Stomach (tissue), 9 donors: ENCODE data around the gene REPS1. TPM values are rescaled to one million over a fixed set of nuclear protein-coding genes. Genes with fewer than 3 reads are reported as not detected.
"Not testable (repeated sequence)": the region's sequence is repeated elsewhere in the genome, so short reads cannot be mapped to it uniquely, and the experiment has no call there.

Source experiments
- DNase-seq, 2 donors: peaks; one replicate each; pipeline versions ENCODE4 v3.0.0 to v3.0.0-alpha.2; 2013 to 2019
- H3K27ac ChIP-seq, 5 donors: fragments of 200-600 bp in 4 of 5; sonication (generic) in 4 of 5; one replicate each; pipeline ENCODE4 v1.5.1; 2013 to 2019; ENCODE audit warnings: mild to moderate bottlenecking in 1 of 5, moderate library complexity in 1 of 5
- H3K27me3 ChIP-seq, 3 donors: fragments of 200-600 bp; sonication (generic); one replicate each; pipeline ENCODE4 v1.5.1; 2017 to 2019; ENCODE audit warnings: mixed run types in 1 of 3
- H3K36me3 ChIP-seq, 4 donors: fragments of 200-600 bp; sonication (generic); 1 replicate in 3 of 4; 2 replicates in 1 of 4; pipeline ENCODE4 v1.5.1; 2016 to 2019
- H3K4me1 ChIP-seq, 4 donors: fragments of 200-600 bp; sonication (generic); one replicate each; pipeline ENCODE4 v1.5.1; 2016 to 2019
- H3K4me3 ChIP-seq, 4 donors: fragments of 200-600 bp; sonication (generic) in 3 of 4; one replicate each; pipeline ENCODE4 v1.5.1; 2016 to 2019; ENCODE audit warnings: mild to moderate bottlenecking in 1 of 4
- H3K9me3 ChIP-seq, 4 donors: fragments of 200-600 bp; sonication (generic); one replicate each; pipeline ENCODE4 v1.5.1; 2016 to 2019
- EP300 ChIP-seq: sonication (generic); formaldehyde crosslinking; IDR thresholded peaks from one replicate; pipeline ENCODE4 v1.6.1; 2017; ENCODE audit warnings: antibody characterized with exemption
- POLR2A ChIP-seq, 4 donors: fragments of 450-650 bp; IDR thresholded peaks; one replicate each; pipeline ENCODE4 v1.6.1; 2016; ENCODE audit warnings: antibody characterized with exemption in 4 of 4, control low read depth in 2 of 4, mild to moderate bottlenecking in 1 of 4, moderate library complexity in 1 of 4
- POLR2AphosphoS5 ChIP-seq, 3 donors: sonication (generic); formaldehyde crosslinking; IDR thresholded peaks; one replicate each; pipeline ENCODE4 v1.6.1; 2016; ENCODE audit warnings: antibody characterized with exemption in 3 of 3
- WGBS, 5 donors: extraction: QIAGEN DNeasy Blood & Tissue Kit in 3 of 5; methylation state at CpG; one replicate each; pipeline versions ENCODE4 v1.1.5 to v1.1.7; 2013 to 2018; 5-methylcytosine and 5-hydroxymethylcytosine counted together
- intact Hi-C: fragments of 100-400 bp; cut with DNase I; formaldehyde crosslinking; loops from one replicate; pipeline ENCODE4 v1.15.1; 2023; ENCODE audit warnings: low total_unique reads
- polyA plus RNA-seq, 3 donors: library from polyadenylated mRNA; stranded (reverse); fragments of 200-250 nt; gene quantifications; one replicate each; pipeline ENCODE4 v1.2.3, GENCODE V29; 2013
- total RNA-seq, 5 donors: library from RNA; depleted of rRNA; stranded (reverse); fragments of >200 nt; gene quantifications; one replicate each; pipeline versions ENCODE4 v1.1.0 to v1.2.3, GENCODE V29; 2014 to 2016
- TF ChIP-seq, protein P1 (sequence below), 7 experiments: fragments of 450-650 bp in 4 of 7; fragments of 200-600 bp in 3 of 7; sonication (generic) in 3 of 7; IDR thresholded peaks; one replicate each; pipeline ENCODE4 v1.5.1; 2016 to 2019; ENCODE audit warnings: antibody characterized with exemption in 7 of 7, control low read depth in 2 of 7, mild to moderate bottlenecking in 1 of 7
- donor health status: healthy with polysubstance abuse.
- donor health status: Bipolar disorder and iron deficiency.
- donor health status: healthy.

The REPS1 gene
- total and polyA plus RNA-seq, 8 donors, result 11.8 to 85.4 (median 41.6) TPM

DNA sequence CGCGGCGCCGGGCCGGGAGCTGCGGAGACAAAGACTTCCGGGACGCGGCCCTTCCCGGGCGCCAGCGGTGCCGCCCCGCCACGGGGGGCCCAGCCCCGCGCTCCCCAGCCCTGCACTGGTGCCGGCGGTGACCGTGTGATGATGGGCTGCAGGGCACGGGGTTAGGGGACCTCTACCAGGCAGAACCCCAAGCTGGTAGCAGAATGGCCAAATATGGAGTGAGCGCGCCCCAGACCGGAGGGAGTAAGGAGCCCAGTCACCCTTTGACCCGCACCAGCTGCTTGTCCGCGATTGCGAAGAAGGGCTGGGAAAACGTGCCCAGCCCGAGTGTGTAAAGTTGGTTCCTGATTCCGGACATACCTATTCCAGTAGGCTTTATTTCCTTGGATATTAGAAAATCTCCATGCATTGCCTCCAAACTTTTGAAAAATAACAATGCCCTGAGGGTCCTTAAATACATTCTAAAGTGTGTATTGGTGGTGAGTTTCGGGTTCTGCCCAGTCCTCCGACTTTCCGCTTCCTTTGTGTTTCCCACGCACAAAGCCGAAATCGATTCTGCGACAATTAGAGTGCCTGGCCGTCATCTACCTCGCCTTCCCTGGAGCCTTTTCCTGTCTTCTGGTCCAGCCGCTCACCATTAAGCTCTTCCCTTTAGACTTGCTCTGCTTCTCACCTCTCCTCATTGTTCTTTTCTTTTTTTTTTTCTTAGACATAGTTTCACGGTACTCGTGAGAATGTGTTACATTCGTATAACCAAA is 41.6 kb upstream of the REPS1 start:
- Histone ChIP-seq H3K4me1 (peaks cover 0 to 41% (median 16%) of the 10 kb centered on the region in 4 donors), H3K27me3 (no peaks in the 10 kb centered on the region), H3K36me3 (peaks cover 0 to 14% (median 4%) of the 10 kb centered on the region in 4 donors), H3K9me3 (no peaks in the 10 kb centered on the region), H3K27ac (peak overlapping the region; percentile 84 to 89 (median 86)), H3K4me3 (peak overlapping the region; percentile 84 to 98 (median 92))
- TF ChIP-seq POLR2A (IDR thresholded peaks at IDR 0.05), result no peak
- TF ChIP-seq, protein P1, sequence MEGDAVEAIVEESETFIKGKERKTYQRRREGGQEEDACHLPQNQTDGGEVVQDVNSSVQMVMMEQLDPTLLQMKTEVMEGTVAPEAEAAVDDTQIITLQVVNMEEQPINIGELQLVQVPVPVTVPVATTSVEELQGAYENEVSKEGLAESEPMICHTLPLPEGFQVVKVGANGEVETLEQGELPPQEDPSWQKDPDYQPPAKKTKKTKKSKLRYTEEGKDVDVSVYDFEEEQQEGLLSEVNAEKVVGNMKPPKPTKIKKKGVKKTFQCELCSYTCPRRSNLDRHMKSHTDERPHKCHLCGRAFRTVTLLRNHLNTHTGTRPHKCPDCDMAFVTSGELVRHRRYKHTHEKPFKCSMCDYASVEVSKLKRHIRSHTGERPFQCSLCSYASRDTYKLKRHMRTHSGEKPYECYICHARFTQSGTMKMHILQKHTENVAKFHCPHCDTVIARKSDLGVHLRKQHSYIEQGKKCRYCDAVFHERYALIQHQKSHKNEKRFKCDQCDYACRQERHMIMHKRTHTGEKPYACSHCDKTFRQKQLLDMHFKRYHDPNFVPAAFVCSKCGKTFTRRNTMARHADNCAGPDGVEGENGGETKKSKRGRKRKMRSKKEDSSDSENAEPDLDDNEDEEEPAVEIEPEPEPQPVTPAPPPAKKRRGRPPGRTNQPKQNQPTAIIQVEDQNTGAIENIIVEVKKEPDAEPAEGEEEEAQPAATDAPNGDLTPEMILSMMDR (IDR thresholded peaks at IDR 0.05), result no peak
- TF ChIP-seq EP300, result no peak
- TF ChIP-seq POLR2AphosphoS5 (IDR thresholded peaks at IDR 0.05), result no peak
- intact Hi-C loops, result no loop called here
- WGBS, 5 donors, result 6 to 12% (median 7%) methylated on average over 36 to 44 of the region's 44 CpGs
- peak; percentile 69 to 81 for DNase-seq

DNA sequence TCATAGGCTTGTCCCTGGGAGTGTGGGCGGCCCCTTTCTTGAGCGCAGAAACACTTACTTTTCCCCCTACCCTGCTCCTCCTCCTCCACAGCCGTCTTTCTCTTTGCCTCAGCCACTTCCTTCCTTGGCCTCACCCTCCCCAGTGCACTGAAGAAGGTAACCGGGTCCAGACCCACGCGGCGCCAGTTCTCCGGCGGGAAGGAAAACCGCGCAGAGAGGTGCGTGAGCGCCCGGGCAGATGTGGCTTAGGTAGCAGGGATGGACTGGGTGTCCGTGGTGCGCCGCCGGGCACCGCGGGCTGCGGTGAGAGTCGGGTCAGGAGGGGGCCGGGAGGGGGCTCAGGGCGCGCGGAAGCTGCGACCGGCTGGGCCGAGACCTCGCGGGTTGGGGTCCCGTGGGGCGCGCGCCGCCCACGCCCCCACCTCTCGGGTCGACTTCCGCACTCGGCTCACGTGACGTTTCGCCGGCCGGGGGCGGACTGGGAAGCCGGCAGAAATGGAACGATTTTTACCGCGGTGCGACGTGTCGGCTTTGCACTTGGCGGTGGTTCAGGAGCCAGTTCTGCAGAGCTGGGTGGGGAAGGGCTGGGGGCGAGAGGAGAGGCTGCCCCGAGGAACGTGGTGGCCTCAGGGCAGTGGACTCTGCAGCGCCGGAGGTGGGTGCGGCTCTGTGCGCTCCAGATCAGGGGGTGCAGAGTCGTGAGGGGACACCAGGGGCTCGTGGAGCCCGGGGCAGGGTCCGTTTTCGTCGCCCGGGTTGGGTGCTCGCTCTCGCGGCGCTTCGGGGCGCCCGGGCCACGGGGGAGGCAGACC is 40.8 kb upstream of the REPS1 start, which contains the start of gene ABRACL:
Gene ABRACL, plus strand, starts transcription at position 88 of the 812 bp plus-strand sequence. CDS start 5,416 bp downstream, outside the sequence.
- Histone ChIP-seq H3K27ac (peak within 1 kb of the TSS; percentile 84 to 89 (median 86)), H3K9me3 (no peaks in the 10 kb centered on the region), H3K4me3 (peak within 1 kb of the TSS; percentile 84 to 98 (median 92)), H3K27me3 (no peaks in the 10 kb centered on the region), H3K4me1 (peaks cover 0 to 41% (median 16%) of the 10 kb centered on the region in 4 donors), H3K36me3 (peaks cover 0 to 6% (median 1%) of the 10 kb centered on the region in 4 donors)
- TF ChIP-seq, protein P1 (IDR thresholded peaks at IDR 0.05), result no peak
- peak in 2 of 3 donors; percentile 9 to 41 for TF ChIP-seq POLR2AphosphoS5 (IDR thresholded peaks at IDR 0.05)
- TF ChIP-seq EP300, result no peak
- TF ChIP-seq POLR2A (IDR thresholded peaks at IDR 0.05), result no peak
- DNase-seq, result peak; percentile 72 to 86
- intact Hi-C loops, result no loop called here
- 0 to 1% (median 0%) methylated on average over 46 to 77 of the region's 77 CpGs for WGBS, 5 donors

DNA sequence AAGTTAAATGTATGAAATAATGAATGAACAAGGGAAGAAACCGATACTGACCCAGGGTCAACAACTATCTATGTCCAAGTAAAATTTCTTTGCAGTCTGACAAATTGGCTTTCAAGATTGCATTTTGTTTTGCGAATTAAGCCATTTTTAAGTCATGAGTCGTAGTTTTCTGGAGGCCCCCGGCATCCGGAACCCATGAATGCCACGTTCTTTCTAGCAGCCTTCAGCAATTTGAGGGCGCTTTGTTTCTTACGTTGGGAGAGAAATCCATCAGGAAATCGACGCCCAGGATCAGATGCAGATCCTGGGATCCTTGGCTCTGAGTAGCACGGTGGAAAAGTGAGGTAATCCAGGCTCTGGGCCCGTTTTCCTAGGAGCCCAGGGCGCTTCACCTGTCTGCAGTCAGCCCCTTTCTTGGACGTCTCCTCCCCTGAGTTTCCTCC is 40.2 kb upstream of the REPS1 start:
- intact Hi-C loops, result no loop called here
- 1 to 3% (median 2%) methylated on average over 14 of the region's 14 CpGs for WGBS, 5 donors
- TF ChIP-seq EP300, result no peak
- no peak for TF ChIP-seq POLR2A (IDR thresholded peaks at IDR 0.05)
- Histone ChIP-seq H3K9me3 (no peaks in the 10 kb centered on the region), H3K4me3 (peak overlapping the region; percentile 84 to 98 (median 92)), H3K4me1 (peaks cover 0 to 35% (median 16%) of the 10 kb centered on the region in 4 donors), H3K27ac (peak overlapping the region; percentile 84 to 89 (median 86)), H3K27me3 (no peaks in the 10 kb centered on the region), H3K36me3 (no peaks in the 10 kb centered on the region)
- no peak for DNase-seq

DNA sequence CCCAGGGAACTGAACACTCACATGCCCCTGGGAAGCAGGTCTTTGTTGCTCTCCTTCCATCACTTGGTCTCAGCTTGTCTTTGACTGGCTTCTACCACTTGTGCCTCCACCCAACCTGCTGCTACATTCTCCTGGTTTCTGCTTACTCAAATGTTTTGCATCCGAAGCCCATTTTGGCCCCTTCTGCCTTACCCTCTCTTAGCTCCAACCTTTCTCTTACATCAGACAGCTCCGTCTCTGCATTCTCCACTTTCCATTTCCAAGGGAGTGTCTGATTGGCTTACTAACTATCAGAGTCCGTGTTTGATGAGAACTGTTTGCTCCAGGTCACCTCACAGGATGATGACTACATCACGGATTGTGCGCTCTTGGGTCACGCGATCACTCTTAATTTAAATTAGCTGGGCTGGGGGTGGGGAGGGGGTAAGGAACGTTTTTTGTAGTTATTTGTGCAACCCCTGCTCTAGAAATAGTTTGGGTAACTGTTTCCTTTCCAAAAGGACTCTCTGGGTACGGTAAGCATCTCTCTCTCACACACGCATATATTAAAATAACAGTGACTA is 39.6 kb upstream of the REPS1 start:
- Histone ChIP-seq H3K36me3 (no peaks in the 10 kb centered on the region), H3K4me1 (peaks cover 0 to 30% (median 16%) of the 10 kb centered on the region in 4 donors), H3K4me3 (peak overlapping the region; percentile 84 to 98 (median 92)), H3K9me3 (no peaks in the 10 kb centered on the region), H3K27ac (peak overlapping the region in 4 of 5 donors; percentile 86 to 89 (median 88)), H3K27me3 (no peaks in the 10 kb centered on the region)
- DNase-seq, result peak; percentile 41 to 61
- WGBS, 5 donors, result 15 to 23% (median 20%) methylated on average over 10 of the region's 10 CpGs
- TF ChIP-seq, protein P1 (IDR thresholded peaks at IDR 0.05), result no peak
- TF ChIP-seq EP300 (no peak), POLR2AphosphoS5 (IDR thresholded peaks at IDR 0.05) (no peak), POLR2A (IDR thresholded peaks at IDR 0.05) (no peak)
- intact Hi-C loops, result no loop called here

DNA sequence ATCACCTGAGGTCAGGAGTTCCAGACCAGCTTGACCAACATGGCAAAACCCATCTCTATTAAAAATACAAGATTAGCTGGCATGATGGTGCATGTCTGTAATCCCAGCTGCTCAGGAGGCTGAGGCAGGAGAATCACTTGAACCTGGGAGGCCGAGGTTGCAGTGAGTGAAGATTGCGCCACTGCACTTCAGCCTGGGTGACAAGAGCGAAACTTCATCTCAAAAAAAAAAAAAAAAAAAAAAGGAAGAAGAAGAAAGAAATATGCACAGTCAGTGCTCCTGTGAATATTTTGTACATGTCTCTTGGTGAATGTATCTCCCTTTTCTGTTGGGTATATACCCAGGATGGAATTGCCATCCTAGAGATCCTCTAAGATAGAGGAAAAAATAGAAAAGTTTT is 37.4 kb upstream of the REPS1 start:
- not testable (repeated sequence) for H3K27ac ChIP-seq
- WGBS, 5 donors, result 85 to 100% (median 97%) methylated on average over 3 of the region's 3 CpGs

More for the DNA sequence above, 37.4 kb upstream of the REPS1 start:
- H3K27me3 ChIP-seq, H3K9me3 ChIP-seq, intact Hi-C loops, H3K36me3 ChIP-seq, H3K4me3 ChIP-seq, DNase-seq: not testable (repeated sequence)
- H3K4me1 ChIP-seq, result peaks cover 0 to 21% (median 12%) of the 10 kb centered on the region in 4 donors
